Thyroid gland (tissue), 4 donors: ENCODE data around the gene CD3G.

Source experiments
- POLR2A ChIP-seq, 2 donors: fragments of 450-650 bp; IDR thresholded peaks; one replicate each; pipeline ENCODE4 v1.6.1; 2017; ENCODE audit warnings: antibody characterized with exemption in 2 of 2, mild to moderate bottlenecking in 2 of 2, moderate library complexity in 1 of 2
- TF ChIP-seq, protein P1 (sequence below), 6 experiments: fragments of 200-600 bp in 3 of 6; fragments of 450-650 bp in 3 of 6; sonication (generic) in 3 of 6; IDR thresholded peaks; one replicate each; pipeline ENCODE4 v1.5.1; 2016 to 2019; ENCODE audit warnings: antibody characterized with exemption in 6 of 6, mild to moderate bottlenecking in 2 of 6, inconsistent platforms in 1 of 6, moderate library complexity in 1 of 6

DNA sequence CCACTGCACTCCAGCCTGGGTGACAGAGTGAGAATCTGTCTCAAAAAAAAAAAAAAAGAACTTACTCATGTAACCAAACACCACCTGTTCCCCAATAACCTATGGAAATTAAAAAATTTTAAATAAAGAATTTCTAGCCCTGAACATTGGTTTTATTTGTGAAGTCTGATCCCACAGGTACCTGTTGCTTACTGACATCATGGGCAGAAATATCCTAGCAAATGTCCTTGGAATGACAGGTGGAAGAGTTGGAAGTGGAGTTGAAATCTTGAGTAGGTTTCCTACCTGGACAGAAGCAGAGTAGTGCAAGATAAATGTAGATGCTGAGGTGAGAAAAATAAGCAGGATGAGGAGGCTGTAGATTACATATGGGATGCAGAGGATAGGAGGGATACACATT, 18.9 kb upstream of the CD3G start:
- no peak for TF ChIP-seq POLR2A (IDR thresholded peaks at IDR 0.05)
- TF ChIP-seq, protein P1, sequence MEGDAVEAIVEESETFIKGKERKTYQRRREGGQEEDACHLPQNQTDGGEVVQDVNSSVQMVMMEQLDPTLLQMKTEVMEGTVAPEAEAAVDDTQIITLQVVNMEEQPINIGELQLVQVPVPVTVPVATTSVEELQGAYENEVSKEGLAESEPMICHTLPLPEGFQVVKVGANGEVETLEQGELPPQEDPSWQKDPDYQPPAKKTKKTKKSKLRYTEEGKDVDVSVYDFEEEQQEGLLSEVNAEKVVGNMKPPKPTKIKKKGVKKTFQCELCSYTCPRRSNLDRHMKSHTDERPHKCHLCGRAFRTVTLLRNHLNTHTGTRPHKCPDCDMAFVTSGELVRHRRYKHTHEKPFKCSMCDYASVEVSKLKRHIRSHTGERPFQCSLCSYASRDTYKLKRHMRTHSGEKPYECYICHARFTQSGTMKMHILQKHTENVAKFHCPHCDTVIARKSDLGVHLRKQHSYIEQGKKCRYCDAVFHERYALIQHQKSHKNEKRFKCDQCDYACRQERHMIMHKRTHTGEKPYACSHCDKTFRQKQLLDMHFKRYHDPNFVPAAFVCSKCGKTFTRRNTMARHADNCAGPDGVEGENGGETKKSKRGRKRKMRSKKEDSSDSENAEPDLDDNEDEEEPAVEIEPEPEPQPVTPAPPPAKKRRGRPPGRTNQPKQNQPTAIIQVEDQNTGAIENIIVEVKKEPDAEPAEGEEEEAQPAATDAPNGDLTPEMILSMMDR (IDR thresholded peaks at IDR 0.05), result no peak
